HUES6 (cell line): ENCODE results near the gene BOLA1.
A peak's percentile ranks its signal among the peaks of the same experiment; 100 is the strongest.

Experiments used
- H3K27ac ChIP-seq: 2 replicates; pipeline ENCODE4 v1.7.0; 2013; ENCODE audit warnings: low read depth, mild to moderate bottlenecking, low read length, inconsistent platforms
- H3K27me3 ChIP-seq: 2 replicates; pipeline ENCODE4 v1.6.1; 2013; ENCODE audit warnings: low read length; ENCODE audit not compliant: control insufficient read depth, insufficient read depth
- H3K36me3 ChIP-seq: 2 replicates; pipeline ENCODE4 v1.6.1; 2013; ENCODE audit warnings: low read length; ENCODE audit not compliant: control insufficient read depth, insufficient read depth
- H3K4me1 ChIP-seq: 2 replicates; pipeline ENCODE4 v1.6.1; 2013; ENCODE audit warnings: low read length; ENCODE audit not compliant: control insufficient read depth, insufficient read depth
- H3K4me3 ChIP-seq: 2 replicates; pipeline ENCODE4 v1.5.1; 2013; ENCODE audit warnings: low read depth, low read length
- H3K9ac ChIP-seq: one replicate; pipeline ENCODE4 v1.6.1; 2013; ENCODE audit warnings: mild to moderate bottlenecking, low read length
- H3K9me3 ChIP-seq: 2 replicates; pipeline ENCODE4 v1.6.1; 2013; ENCODE audit warnings: low read depth, low read length; ENCODE audit not compliant: control insufficient read depth, insufficient read depth

BOLA1 gene

GRCh38 chr1:149923626-149924025, 24.3 kb downstream of the BOLA1 start:
- H3K4me1 ChIP-seq, result peaks cover 12% of the 10 kb centered on the region
- H3K9me3 ChIP-seq, result no peaks in the 10 kb centered on the region
- no peak overlapping the region for H3K9ac ChIP-seq
- H3K27ac ChIP-seq, result no peak overlapping the region
- no peak overlapping the region for H3K4me3 ChIP-seq
- no peaks in the 10 kb centered on the region for H3K27me3 ChIP-seq
- peaks cover 46% of the 10 kb centered on the region for H3K36me3 ChIP-seq

GRCh38 chr1:149925345-149925744, 26.0 kb downstream of the BOLA1 start:
- Histone ChIP-seq H3K9me3 (no peaks in the 10 kb centered on the region), H3K27ac (no peak overlapping the region), H3K36me3 (peaks cover 46% of the 10 kb centered on the region), H3K27me3 (no peaks in the 10 kb centered on the region), H3K9ac (no peak overlapping the region), H3K4me1 (peaks cover 16% of the 10 kb centered on the region), H3K4me3 (no peak overlapping the region)

- H3K9ac ChIP-seq, result no peak overlapping the region
- H3K36me3 ChIP-seq, result peaks cover 46% of the 10 kb centered on the region
- H3K4me3 ChIP-seq, result peak overlapping the region; percentile 96; the same call in 1 of the 2 replicates
- no peaks in the 10 kb centered on the region for H3K9me3 ChIP-seq
- peaks cover 16% of the 10 kb centered on the region for H3K4me1 ChIP-seq
- H3K27me3 ChIP-seq, result no peaks in the 10 kb centered on the region
- no peak overlapping the region for H3K27ac ChIP-seq
These were observed 26.4 kb downstream of the BOLA1 start for GRCh38 chr1:149925751-149926150.

- Histone ChIP-seq H3K27ac (no peak overlapping the region), H3K4me1 (peaks cover 16% of the 10 kb centered on the region), H3K9me3 (no peaks in the 10 kb centered on the region), H3K9ac (no peak overlapping the region), H3K27me3 (no peaks in the 10 kb centered on the region), H3K36me3 (peaks cover 46% of the 10 kb centered on the region), H3K4me3 (peak overlapping the region; percentile 96; the same call in 1 of the 2 replicates)
These were observed 26.9 kb downstream of the BOLA1 start for GRCh38 chr1:149926296-149926695.

GRCh38 chr1:149927056-149927562, 27.7 kb downstream of the BOLA1 start:
- H3K9ac ChIP-seq, result peak overlapping the region; percentile 93
- no peaks in the 10 kb centered on the region for H3K9me3 ChIP-seq
- H3K27ac ChIP-seq, result peak overlapping the region; percentile 94
- H3K27me3 ChIP-seq, result no peaks in the 10 kb centered on the region
- peak overlapping the region; percentile 96 for H3K4me3 ChIP-seq
- peaks cover 46% of the 10 kb centered on the region for H3K36me3 ChIP-seq
- H3K4me1 ChIP-seq, result peaks cover 16% of the 10 kb centered on the region

GRCh38 chr1:149927563-149928400, 28.4 kb downstream of the BOLA1 start, which contains the start of gene SF3B4:
TSS of gene SF3B4 (minus strand) at chr1:149927803. CDS start at chr1:149927759, 44 bp downstream.
- Histone ChIP-seq H3K4me3 (peak within 1 kb of the TSS; percentile 96), H3K36me3 (peaks cover 41% of the 10 kb centered on the region), H3K9ac (peak within 1 kb of the TSS; percentile 93), H3K27ac (peak within 1 kb of the TSS; percentile 94), H3K4me1 (peaks cover 16% of the 10 kb centered on the region), H3K9me3 (no peaks in the 10 kb centered on the region), H3K27me3 (no peaks in the 10 kb centered on the region)

- Histone ChIP-seq H3K4me3 (peak overlapping the region; percentile 96), H3K27me3 (no peaks in the 10 kb centered on the region), H3K4me1 (peaks cover 16% of the 10 kb centered on the region), H3K36me3 (peaks cover 35% of the 10 kb centered on the region), H3K27ac (peak overlapping the region; percentile 94), H3K9me3 (no peaks in the 10 kb centered on the region), H3K9ac (peak overlapping the region; percentile 93)
These were observed 29.0 kb downstream of the BOLA1 start for GRCh38 chr1:149928401-149928724.

- Histone ChIP-seq H3K9ac (no peak overlapping the region), H3K36me3 (peaks cover 20% of the 10 kb centered on the region), H3K9me3 (no peaks in the 10 kb centered on the region), H3K27me3 (no peaks in the 10 kb centered on the region), H3K4me3 (no peak overlapping the region), H3K27ac (no peak overlapping the region), H3K4me1 (peaks cover 16% of the 10 kb centered on the region)
These were observed 30.5 kb downstream of the BOLA1 start for GRCh38 chr1:149929856-149930255.

- Histone ChIP-seq H3K9ac (no peak overlapping the region), H3K27ac (no peak overlapping the region), H3K9me3 (no peaks in the 10 kb centered on the region), H3K4me3 (no peak overlapping the region), H3K27me3 (no peaks in the 10 kb centered on the region), H3K4me1 (peaks cover 16% of the 10 kb centered on the region), H3K36me3 (peaks cover 6% of the 10 kb centered on the region)
These were observed 31.9 kb downstream of the BOLA1 start for GRCh38 chr1:149931212-149931790.

GRCh38 chr1:149932474-149932873, 33.1 kb downstream of the BOLA1 start:
- Histone ChIP-seq H3K27ac (no peak overlapping the region), H3K9me3 (no peaks in the 10 kb centered on the region), H3K4me1 (peaks cover 23% of the 10 kb centered on the region), H3K27me3 (no peaks in the 10 kb centered on the region), H3K9ac (no peak overlapping the region), H3K36me3 (no peaks in the 10 kb centered on the region; the same call in 1 of the 2 replicates), H3K4me3 (no peak overlapping the region)

- Histone ChIP-seq H3K9me3 (no peaks in the 10 kb centered on the region), H3K36me3 (no peaks in the 10 kb centered on the region; the same call in 1 of the 2 replicates), H3K4me1 (peaks cover 30% of the 10 kb centered on the region), H3K9ac (no peak overlapping the region), H3K27ac (no peak overlapping the region), H3K27me3 (no peaks in the 10 kb centered on the region), H3K4me3 (no peak overlapping the region)
These were observed 33.8 kb downstream of the BOLA1 start for GRCh38 chr1:149933208-149933607.
